GM18505 (cell line): ENCODE data around the gene PAPSS2.
"Not testable (repeated sequence)": the region's sequence is repeated elsewhere in the genome, so short reads cannot be mapped to it uniquely, and the experiment has no call there.

Experiments
- ATAC-seq: cut with Tn5 transposase; IDR thresholded peaks from one replicate; pipeline ENCODE4 v1.9.1; 2021; ENCODE audit not compliant: unreplicated experiment
- POLR2A ChIP-seq: IDR thresholded peaks from 4 replicates; pipeline ENCODE4 v1.6.1; 2011; ENCODE audit warnings: borderline replicate concordance; ENCODE audit not compliant: insufficient read depth, insufficient read length; ENCODE audit errors: extremely low read depth

PAPSS2 gene

DNA sequence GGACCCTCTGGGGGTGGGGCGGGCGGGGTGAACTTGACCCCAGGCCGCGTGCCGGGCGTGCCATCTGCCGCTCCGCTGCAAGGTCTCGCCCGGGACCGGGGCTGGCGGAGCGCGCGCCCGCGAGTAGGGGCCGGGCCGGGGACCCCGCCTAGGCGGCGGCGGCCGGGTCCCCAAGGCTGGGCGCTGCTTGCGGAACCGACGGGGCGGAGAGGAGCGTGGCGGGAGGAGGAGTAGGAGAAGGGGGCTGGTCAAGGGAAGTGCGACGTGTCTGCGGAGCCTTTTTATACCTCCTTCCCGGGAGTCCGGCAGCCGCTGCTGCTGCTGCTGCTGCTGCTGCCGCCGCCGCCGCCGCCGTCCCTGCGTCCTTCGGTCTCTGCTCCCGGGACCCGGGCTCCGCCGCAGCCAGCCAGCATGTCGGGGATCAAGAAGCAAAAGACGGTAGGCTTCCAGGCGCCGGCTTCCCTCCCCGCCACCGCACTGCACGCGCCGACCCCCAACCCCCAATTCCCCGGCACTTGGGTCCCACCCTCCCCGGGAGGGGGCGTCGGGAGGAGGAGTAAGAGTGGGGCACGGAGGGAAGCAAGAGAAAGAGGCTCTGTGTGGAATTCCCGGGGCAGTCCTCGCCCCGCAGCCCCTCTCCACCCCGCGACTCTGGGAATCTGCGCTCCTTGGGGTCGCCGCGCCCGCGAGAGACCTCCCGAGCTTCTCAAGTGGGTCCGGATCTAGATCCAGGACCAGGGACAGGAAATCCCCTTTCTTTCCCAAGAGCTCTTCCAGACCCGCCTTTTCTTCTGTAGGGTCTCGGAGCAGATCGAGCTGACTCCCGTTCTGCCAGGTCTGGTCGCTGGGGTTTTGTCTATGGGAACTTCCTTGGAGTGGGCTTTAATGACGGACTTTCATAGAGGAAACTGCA, at the start of gene PAPSS2:
Gene PAPSS2 (plus strand): TSS at position 308 of the 913 bp plus-strand sequence. CDS start 104 bp downstream, at position 412.
- no peak for TF ChIP-seq POLR2A
- no peak for ATAC-seq

GRCh38 chr10:87611341-87611740, 48.3 kb upstream of the PAPSS2 start:
- ATAC-seq, result not testable (repeated sequence)

GRCh38 chr10:87612115-87612514, 47.6 kb upstream of the PAPSS2 start:
- no peak for ATAC-seq
- TF ChIP-seq POLR2A, result no peak

- no peak for ATAC-seq
- no peak for TF ChIP-seq POLR2A
Measured at GRCh38 chr10:87613751-87614150, 45.9 kb upstream of the PAPSS2 start.

- ATAC-seq, result no peak
- TF ChIP-seq POLR2A, result no peak
Measured at GRCh38 chr10:87615856-87616255, 43.8 kb upstream of the PAPSS2 start.

GRCh38 chr10:87617503-87617902, 42.2 kb upstream of the PAPSS2 start:
- no peak for ATAC-seq
- no peak for TF ChIP-seq POLR2A

DNA sequence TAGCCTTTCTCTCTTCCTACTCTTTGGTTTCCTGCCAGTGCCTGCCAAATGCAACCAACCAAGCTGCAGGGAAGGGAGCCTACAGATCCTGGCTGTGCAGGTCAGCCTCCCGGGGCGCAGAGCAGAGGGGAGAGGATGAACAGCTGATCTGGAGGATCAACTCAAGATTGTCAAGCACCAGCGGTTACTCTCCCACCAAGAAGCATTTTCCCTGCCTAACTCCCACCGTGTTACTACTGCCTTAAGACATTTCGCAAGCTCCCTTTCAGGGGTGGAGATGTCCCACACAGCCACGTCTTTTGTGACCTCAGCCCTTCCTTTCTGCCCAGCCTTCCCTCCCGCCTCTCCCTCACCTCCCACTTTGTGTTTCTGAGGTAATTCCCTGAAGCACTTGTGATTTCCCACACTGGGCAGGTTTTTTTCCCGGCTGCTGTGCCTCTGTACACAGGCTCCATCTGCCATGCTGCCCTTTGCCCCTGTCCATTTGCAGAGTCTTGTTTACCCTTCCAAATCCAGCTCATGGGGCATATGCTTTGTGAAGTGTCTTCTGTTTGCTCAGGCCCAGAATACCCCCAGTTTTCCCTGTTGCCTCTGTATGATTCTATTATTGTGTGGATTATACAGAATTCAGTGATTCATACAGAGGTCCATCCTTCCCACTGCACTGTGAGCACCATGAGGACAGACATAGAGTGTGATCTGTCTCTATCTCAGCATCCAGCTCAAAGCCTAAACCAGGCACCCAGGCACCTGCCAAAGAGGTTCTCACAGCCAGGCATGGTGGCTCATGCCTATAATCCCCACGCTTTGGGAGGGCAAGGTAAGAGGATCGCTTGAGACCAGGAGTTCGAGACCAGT, 40.9 kb upstream of the PAPSS2 start:
- no peak for TF ChIP-seq POLR2A
- no peak for ATAC-seq

DNA sequence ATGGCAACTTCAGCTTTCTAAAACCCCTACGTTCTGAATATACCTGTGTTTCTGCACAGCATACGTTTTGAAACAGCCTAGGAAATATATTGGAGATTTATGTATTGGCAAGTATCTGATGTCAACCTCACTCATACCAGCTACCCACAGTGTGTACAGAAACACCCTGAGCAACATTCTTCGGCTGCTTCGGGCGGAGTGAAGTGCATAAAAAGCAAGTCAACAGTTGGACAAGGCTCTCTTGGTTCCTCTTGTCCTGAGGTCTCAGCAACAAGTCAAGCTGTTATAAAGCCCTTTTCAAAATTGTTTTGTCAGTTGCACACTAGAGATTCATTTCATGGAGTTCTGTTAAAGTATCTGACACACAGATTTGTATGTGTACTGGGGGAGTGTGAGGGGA, 40.0 kb upstream of the PAPSS2 start:
- no peak for ATAC-seq
- no peak for TF ChIP-seq POLR2A

DNA sequence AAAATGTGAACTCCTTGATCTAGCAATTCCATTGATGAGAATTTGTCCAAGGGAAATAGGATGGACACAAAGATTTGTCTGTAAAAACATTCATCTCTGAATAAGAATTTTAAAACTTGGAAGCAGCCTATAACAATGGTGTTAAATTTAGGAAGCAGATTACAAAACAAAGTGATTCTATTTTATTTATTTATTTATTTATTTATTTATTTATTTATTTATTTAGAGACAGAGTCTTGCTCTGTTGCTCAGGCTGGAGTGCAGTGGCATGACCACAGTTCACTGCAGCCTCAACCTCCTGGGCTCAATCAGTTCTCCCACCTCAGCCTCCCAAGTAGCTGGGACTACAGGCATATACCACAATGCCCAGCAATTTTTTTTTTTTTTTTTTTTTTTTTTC, 38.2 kb upstream of the PAPSS2 start:
- ATAC-seq, result not testable (repeated sequence)

DNA sequence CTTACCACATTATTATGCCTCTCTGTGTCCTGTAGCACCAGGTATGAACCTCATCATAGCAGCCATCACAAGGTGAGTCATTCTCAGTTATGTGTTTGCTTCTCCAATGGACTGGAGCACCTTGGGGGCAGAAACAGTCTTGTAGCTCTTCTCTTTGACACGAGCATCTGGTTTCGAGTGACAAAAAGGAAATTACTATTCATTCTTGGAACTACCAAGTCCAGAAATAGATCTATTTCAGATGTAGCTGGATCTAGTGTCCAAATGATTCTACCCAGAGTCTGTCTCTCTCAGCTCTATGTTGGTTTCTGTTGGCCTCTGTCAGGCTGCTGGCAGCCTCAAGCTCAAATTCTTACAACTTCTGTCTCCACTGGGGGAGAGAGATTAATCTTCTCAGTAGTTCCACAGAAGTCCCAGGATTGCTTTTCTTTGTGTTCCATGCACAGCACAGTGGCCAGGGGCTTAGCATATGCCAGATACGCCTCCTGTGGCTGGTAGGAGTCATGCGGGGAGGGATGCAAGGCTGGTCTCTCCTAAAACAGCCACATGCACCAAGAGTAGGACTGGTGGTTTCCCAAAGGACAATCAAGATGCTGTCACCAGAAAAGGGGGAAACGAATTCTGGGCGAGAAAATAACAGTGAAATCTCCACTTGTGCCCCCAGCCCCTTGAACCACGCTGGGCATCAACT, 37.2 kb upstream of the PAPSS2 start:
- no peak for TF ChIP-seq POLR2A
- peak; percentile 71 for ATAC-seq

DNA sequence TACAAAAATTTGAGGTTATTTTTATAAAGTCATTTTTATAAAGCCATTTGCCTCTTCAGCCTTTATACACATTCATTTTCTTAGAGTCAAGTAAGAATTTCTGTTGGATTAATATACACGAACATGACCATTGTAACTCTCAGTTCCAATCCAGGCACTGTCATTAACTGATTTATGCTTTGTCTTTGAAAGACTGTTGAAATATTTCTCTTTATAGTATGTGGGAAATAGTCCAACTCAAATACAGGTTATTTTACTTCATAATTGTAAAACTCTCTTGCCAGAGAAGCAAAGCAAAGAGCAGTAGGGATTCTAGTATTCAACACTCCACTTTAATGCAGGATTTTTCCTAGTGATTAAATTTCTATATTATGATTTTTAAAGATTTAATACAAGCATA, 36.5 kb upstream of the PAPSS2 start:
- no peak for TF ChIP-seq POLR2A
- ATAC-seq, result no peak

DNA sequence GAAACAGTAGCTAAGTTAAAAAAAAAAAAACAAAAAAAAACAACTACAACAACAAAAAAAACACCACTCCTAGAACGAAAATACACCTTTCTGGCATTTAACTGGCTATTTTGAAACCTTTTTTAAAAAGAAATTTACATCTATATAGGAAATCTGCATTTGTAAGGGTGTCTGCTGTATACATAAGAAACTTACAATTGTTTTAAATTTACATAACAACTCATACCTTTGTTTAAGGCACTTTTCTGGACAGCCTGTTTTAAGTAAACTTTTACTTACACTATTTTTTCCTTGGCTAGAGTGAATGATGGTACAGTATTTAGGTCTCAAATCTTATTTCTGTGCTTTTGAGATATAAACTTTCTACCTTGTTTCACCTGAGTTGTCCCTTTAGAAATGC, 34.0 kb upstream of the PAPSS2 start:
- no peak for ATAC-seq

DNA sequence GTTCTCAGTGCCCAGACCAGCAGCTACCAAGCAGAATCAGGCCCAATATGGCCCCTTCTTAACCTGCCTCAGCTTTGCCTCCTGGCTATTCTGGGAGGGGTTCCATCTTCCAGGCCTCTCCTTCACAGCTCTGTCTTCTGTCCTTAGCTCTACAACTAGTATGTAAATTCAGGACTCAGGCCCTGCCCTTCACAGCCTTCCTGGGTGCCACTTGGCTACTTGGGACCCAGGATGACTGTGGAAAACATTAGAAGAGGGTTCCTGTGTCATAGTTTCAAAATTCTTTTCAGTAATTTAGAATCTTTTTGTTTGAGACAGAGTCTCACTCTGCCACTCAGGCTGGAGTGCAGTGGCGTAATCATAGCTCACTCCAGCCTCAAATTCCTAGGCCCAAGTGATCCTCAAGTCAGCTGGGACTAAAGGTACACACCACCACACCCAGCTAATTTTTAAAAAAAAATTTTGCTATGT, 33.2 kb upstream of the PAPSS2 start:
- ATAC-seq, result no peak
- no peak for TF ChIP-seq POLR2A

More for the DNA sequence above, 34.0 kb upstream of the PAPSS2 start:
- TF ChIP-seq POLR2A, result no peak

DNA sequence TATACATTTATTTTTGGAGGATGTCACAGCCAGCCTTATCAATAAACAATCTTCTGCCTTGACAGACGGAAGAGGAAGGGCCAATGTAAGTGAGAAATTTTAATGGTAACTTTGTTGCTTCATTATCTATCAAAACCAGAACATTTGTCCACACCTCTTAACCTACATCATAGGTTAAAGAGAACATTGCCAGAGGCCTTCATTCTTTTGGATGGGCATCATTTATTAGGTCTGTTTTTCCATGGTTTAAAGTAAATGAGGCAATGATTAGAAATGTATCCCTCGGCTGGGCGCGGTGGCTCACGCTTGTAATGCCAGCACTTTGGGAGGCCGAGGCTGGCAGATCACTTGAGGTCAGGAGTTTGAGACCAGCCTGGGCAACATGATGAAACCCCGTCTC, 29.5 kb upstream of the PAPSS2 start:
- ATAC-seq, result no peak
- no peak for TF ChIP-seq POLR2A

GRCh38 chr10:87632454-87632853, 27.2 kb upstream of the PAPSS2 start:
- no peak for TF ChIP-seq POLR2A
- ATAC-seq, result no peak
